ENCODE results near the gene TWF2. TPM values are rescaled to one million over a fixed set of nuclear protein-coding genes. Genes with fewer than 3 reads are reported as not detected.

Gene TWF2
- total RNA-seq, 4 donors from 2014 or later = 39.3 to 60.2 (median 52.0) TPM

DNA sequence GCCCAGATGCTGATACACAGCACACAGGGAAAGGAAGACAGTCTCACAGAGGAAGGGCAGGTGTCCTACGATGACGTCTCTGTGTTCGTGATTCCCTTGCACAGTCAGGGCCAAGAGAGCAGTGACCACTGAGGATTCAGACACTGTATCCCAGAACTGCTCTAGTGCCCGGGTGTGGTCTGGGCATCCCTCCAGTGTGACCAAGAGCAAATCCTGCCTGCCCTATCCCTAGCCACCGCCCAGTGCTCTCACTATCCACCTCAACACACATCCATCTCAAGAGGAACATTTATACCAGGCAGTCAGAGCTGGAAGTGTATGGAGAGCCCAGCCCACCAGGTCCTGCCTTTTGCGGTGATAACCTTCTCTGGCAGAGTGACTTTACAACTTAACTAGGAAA is 10.7 kb upstream of the TWF2 start:
- TF ChIP-seq, protein P1, sequence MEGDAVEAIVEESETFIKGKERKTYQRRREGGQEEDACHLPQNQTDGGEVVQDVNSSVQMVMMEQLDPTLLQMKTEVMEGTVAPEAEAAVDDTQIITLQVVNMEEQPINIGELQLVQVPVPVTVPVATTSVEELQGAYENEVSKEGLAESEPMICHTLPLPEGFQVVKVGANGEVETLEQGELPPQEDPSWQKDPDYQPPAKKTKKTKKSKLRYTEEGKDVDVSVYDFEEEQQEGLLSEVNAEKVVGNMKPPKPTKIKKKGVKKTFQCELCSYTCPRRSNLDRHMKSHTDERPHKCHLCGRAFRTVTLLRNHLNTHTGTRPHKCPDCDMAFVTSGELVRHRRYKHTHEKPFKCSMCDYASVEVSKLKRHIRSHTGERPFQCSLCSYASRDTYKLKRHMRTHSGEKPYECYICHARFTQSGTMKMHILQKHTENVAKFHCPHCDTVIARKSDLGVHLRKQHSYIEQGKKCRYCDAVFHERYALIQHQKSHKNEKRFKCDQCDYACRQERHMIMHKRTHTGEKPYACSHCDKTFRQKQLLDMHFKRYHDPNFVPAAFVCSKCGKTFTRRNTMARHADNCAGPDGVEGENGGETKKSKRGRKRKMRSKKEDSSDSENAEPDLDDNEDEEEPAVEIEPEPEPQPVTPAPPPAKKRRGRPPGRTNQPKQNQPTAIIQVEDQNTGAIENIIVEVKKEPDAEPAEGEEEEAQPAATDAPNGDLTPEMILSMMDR (IDR thresholded peaks at IDR 0.05) = no peak
- no peak for TF ChIP-seq POLR2A (IDR thresholded peaks at IDR 0.05)
- intact Hi-C loops (cut with DNase I; ENCODE audit: low total_unique reads) = no loop called here
- no peak overlapping the region for H3K4me3 ChIP-seq (ENCODE audit: low read depth, poor library complexity, severe bottlenecking)
- WGBS, 2 donors = 82 to 85% methylated on average over 6 of the region's 6 CpGs
- peak in 1 of 2 donors; percentile 60 for DNase-seq (ENCODE audit: low spot score in 2 of 2)

DNA sequence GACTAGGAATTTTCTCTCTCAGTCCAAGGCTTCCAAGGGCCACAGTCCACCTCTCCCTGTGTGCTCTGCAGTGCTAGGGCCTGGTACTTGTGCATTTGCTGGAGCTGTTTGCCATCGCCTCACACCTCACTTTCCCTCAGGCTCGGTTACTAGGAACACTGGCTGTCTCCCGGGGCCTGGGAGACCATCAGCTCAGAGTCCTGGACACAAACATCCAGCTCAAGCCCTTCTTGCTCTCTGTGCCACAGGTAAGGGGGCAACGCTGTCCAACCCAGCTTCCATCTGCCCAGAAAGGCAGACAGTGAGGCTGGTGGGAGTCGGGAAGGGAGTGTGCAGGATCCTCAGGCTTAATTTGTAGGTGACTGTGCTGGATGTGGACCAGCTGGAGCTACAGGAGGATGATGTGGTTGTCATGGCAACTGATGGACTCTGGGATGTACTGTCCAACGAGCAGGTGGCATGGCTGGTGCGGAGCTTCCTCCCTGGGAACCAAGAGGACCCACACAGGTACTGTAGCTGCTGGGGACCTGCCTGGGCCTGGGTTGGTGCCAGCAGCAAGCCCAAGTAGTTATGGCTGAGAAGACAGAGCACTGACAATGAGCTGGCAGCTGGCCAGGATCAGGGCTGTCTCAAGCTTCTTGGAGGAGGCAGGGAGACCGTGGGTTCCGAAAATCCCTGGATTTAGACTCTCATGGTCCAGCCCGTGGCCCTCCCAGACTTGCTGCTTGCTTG is 10.0 kb upstream of the TWF2 start:
- WGBS, 2 donors = 75 to 80% methylated on average over 10 of the region's 10 CpGs
- peak in 1 of 2 donors; percentile 87 for DNase-seq (ENCODE audit: low spot score in 2 of 2)
- H3K4me3 ChIP-seq (ENCODE audit: low read depth, poor library complexity, severe bottlenecking) = no peak overlapping the region
- intact Hi-C loops (cut with DNase I; ENCODE audit: low total_unique reads) = no loop called here
- TF ChIP-seq, protein P1 (IDR thresholded peaks at IDR 0.05) = no peak
- no peak for TF ChIP-seq POLR2A (IDR thresholded peaks at IDR 0.05)

DNA sequence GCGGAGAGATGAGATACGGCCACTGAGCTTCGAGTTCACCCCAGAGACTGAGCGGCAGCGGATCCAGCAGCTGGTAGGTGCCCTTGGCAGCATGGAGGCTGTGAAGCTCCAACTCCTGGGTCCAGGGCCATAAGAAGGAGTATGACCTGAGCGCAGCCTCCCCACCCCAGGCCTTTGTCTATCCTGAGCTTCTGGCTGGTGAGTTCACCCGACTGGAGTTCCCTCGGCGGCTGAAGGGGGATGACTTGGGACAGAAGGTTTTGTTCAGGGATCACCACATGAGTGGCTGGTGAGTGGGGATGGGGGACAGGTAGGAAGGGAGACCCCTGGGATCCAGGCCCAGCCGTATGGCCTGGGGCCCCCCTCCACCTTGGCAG is 9.2 kb upstream of the TWF2 start:
- H3K4me3 ChIP-seq (ENCODE audit: low read depth, poor library complexity, severe bottlenecking) = no peak overlapping the region
- TF ChIP-seq, protein P1 (IDR thresholded peaks at IDR 0.05) = no peak
- TF ChIP-seq POLR2A (IDR thresholded peaks at IDR 0.05) = no peak
- intact Hi-C loops (cut with DNase I; ENCODE audit: low total_unique reads) = no loop called here
- DNase-seq (ENCODE audit: low spot score in 2 of 2) = peak in 1 of 2 donors; percentile 81
- 85 to 92% methylated on average over 7 to 10 of the region's 10 CpGs for WGBS, 2 donors

GRCh38 chr3:52247409-52248164 is 8.6 kb upstream of the TWF2 start:
- intact Hi-C loops (cut with DNase I; ENCODE audit: low total_unique reads) = no loop called here
- no peak overlapping the region for H3K4me3 ChIP-seq (ENCODE audit: low read depth, poor library complexity, severe bottlenecking)
- 91 to 93% methylated on average over 7 of the region's 7 CpGs for WGBS, 2 donors
- DNase-seq (ENCODE audit: low spot score in 2 of 2) = peak in 1 of 2 donors; percentile 36
- TF ChIP-seq POLR2A (IDR thresholded peaks at IDR 0.05) = no peak
- TF ChIP-seq, protein P1 (IDR thresholded peaks at IDR 0.05) = no peak

DNA sequence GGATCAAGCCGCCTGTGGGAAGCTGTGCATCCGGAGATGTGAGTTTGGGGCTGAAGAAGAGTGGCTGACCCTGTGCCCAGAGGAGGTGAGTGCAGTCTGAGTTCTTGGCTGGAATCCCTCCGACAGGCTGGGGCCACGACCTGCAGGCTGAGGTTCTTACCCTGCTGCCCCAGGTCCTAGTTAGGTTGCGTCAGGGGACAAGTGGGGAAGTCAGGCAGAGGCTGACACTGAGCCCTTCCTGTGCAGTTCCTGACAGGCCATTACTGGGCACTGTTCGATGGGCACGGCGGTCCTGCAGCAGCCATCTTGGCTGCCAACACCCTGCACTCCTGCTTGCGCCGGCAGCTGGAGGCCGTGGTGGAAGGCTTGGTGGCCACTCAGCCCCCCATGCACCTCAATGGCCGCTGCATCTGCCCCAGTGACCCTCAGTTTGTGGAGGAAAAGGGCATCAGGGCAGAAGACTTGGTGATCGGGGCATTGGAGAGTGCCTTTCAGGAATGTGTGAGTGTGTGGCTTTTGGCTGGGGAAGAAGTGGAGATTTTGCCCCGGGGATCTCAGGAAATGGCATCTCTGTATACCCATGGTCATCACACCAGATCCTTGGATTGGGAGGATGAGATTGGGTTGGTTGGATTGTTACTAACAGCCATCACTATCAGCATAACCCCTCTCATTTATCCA is 7.9 kb upstream of the TWF2 start:
- TF ChIP-seq, protein P1 (IDR thresholded peaks at IDR 0.05) = no peak
- TF ChIP-seq POLR2A (IDR thresholded peaks at IDR 0.05) = no peak
- 75 to 79% methylated on average over 7 to 14 of the region's 14 CpGs for WGBS, 2 donors
- intact Hi-C loops (cut with DNase I; ENCODE audit: low total_unique reads) = no loop called here
- DNase-seq (ENCODE audit: low spot score in 2 of 2) = peak in 1 of 2 donors; percentile 87
- H3K4me3 ChIP-seq (ENCODE audit: low read depth, poor library complexity, severe bottlenecking) = no peak overlapping the region

Data from lower leg skin (tissue), 4 donors.